Activated CD4-positive, alpha-beta T cell treated with anti-CD3 and anti-CD28 coated beads, Interleukin-2, Interleukin-6, amounts not matched to agents 100 ng/mL and 50 ng/mL, durations not matched to agents 16 hours and 8 hours (primary cell): Measurements from ENCODE around the gene GARRE1.
A peak's percentile ranks its signal among the peaks of the same experiment; 100 is the strongest.
"Not testable (repeated sequence)": the region's sequence is repeated elsewhere in the genome, so short reads cannot be mapped to it uniquely, and the experiment has no call there.

Experiments
- DNase-seq: peaks from one replicate; pipeline ENCODE4 v3.0.0-alpha.2; 2020

GARRE1 gene

DNA sequence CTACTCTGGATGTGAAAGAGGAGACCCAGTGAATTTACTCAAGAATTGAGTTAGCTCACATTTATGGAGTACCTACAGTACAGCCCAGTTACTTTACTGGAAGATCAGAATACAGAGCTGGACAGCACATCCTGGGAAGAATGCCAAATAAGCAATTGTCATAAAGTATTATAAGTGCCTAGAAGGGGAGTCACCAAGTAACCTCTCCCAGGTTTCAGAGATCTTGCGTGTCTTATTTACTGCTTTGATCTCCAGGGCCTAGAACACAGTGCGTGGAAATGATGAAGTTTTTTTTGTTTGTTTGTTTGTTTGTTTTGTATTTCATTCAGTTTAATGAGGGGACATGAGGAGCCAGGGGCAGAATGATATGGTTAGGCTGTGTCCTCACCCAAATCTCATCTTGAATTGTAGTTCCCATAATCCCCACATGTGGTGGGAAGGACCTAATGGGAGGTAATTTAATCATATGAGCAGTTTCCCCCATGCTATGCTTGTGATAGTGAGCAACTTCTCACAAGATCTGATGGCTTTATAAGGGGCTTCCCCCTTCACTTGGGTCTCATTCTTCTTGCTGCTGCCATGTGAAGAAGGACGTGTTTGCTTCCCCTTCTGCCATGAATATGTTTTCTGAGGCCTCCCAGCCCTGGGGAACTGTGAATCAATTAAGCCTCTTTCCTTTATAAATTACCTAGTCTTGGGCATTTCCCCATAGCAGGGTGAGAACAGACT is 5.2 kb downstream of the GARRE1 start:
- no peak for DNase-seq

DNA sequence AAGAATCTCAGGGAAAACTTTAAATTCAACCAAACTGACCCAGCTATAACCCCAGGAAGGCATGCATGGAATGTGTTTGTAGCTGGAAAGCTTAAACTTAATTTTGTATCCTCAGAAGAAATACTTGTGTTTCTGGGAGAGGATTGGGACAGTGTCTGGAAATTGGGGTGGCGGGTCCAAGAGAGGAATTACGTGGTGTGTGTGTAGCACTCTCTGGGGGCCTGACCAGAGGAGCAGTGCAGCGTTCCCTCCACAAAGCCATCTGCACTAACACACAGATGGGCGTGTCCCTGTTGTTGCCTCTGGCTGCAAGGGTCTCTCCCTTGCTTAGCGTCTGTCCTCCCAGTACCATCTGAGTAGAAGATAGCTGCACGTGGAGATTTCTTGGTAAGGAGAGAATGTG is 6.4 kb downstream of the GARRE1 start:
- no peak for DNase-seq

DNA sequence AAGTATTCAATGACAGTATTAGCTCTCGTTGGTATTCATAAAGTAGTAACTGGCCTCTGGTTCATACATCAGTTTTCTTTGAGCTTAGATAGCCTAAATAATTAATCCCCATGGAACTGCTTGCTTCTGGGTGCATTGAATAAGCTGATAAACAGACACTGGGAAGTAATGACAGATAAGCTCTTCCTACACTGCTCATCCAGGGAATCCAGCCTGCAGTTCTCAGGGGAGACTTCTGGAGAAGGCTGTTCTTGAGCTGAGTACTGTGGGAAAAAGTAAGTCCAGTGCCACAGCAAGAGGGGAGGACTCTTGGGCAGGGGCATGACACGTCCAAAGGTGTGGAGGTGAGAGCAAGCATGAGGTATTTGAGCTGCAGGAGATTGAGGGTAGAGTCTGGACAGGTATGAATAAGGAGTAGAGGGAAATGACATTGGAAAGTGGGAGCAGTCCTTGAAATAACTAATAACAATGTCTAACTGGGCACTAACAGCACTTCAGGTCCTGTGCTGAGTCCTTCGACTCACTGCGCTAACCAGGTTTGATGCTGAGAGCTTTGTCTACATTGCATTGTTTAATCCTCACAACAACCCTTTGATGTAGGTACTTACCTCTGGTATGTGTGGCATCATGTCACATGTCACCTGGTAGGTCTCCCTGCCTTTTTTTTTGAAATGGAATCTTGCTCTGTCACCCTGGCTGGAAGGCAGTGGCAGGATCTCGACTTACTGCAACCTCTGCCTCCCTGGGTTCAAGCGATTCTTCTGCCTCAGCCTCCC is 7.2 kb downstream of the GARRE1 start:
- no peak for DNase-seq

DNA sequence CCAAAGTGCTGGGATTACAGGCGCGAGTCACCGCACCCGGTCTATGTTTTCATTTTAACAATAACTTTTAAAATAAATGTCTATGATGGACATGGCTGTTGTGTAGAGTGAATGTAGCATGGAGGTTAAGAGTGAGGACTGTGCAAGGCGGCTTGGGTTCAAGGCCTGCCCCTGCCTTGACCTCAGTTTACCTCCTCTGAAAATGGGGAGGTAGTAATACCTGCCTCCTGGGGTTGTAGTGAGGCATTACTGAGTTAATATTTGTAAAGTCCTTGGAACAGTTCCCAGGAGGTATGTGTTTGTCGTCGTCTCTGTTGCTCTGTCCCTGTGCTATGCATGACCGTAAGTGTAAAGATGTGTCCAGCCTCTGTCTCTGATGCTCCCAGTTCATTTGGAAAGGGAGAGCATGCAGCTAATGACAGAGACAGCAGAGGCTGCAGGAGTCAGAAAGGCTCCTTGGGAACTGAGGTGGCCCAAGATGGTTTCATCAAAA is 9.4 kb downstream of the GARRE1 start:
- DNase-seq, result no peak

DNA sequence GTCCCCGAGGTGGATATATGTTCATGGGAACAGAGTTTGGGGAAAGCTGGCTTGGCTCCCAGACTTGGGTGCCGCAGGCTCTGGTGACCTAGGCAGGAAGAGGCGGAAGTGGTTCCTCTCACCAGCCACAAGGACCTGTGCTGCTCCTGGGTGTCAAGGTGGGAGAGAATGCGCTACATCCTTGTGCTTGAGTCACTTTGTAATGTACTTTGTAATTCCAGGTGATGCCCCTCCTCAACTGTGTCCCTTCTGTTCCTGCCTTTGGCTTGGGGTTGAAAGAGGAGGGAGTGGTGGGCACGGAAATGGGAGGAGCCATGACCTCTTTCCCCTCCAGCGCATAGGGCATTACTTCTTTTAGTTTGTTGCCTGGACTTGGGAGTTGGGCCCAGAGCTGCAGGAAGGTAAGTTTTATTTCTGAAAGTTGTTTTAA is 10.9 kb downstream of the GARRE1 start:
- DNase-seq, result no peak

DNA sequence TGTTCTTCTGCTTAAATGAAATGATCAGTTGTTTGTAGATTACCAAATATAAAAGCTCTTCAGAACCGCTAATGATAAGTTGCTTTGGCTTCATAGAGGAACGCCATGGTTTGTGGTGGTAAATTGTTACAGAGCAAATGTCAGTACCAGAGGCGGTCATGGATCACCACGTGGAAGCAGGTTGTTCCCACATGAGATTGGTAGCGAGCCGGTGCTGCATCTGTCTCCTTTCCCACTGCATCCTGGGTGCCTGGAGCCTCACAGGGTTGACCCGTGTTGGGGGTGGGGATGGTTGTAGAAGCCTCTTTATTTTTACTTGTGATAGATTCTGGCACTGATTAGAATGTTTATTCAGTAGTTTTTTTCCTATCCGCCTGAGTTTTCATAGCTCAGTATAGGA is 14.7 kb downstream of the GARRE1 start:
- no peak for DNase-seq

DNA sequence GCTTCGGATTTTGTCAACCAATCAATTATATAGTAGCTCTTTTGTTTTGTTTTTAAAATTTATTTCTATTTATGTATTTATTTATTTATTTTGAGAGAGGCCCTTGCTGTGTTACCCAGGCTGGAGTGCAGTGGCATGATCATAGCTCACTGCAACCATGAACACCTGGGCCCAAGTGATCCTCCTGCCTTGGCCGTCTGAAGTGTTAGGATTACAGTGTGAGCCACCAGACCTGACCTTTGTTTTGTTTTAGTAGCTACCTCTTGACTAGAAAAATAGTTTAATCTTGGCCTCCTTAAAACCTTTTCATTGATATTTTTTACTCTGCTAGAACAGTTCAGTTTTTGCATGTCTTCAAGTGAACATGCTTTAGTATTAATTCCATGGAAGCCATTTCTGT is 15.1 kb downstream of the GARRE1 start:
- DNase-seq, result no peak

DNA sequence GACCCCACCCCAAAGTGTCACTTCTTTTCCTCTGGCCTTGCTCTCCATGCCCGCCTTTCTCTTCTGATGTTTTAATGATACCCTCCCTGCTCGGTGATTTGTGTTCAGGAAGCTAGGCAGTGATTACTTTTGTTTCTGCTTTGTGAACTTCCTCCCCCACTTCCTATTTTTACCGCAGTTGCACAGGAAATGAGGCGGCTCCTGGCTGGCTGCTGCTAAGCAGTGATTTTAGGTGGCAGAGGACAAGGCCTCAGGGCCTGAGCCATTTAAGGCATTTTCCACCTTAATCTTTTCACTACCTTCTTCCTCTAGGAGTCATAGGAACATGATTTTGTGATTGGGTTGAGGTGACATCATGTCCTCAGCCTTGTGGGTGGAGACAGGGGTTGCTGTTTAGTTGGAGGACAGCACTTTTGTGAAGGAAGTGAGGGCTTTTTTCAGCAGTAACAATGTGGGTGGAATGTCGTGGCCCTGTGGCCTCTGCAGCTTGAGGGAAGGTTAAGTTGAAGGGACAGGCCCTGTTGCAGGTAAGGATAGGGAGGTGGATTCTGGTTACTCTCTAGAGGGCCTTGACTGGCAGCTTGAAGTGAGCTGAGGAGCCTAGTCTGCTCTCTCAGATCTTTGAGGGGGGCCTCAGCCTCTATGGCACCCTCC is 15.7 kb downstream of the GARRE1 start:
- peak; percentile 87 for DNase-seq

DNA sequence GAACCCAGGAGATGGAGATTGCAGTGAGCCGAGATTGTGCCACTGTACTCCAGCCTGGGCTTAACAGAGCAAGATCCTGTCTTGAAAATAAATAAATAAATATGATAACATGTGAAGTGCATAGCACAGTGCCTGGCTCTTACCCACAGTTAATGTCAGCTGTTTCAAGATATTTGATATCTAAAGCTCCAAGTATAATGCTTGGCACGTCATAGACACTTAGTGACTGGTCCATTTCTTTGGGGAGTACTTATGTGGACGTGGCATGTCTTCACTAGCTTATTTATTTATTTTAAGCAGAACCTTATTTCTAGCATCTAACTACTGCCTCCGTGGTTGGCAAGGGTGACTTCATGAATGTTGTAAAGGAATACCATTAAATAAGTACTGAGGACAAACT is 18.8 kb downstream of the GARRE1 start:
- DNase-seq, result no peak

DNA sequence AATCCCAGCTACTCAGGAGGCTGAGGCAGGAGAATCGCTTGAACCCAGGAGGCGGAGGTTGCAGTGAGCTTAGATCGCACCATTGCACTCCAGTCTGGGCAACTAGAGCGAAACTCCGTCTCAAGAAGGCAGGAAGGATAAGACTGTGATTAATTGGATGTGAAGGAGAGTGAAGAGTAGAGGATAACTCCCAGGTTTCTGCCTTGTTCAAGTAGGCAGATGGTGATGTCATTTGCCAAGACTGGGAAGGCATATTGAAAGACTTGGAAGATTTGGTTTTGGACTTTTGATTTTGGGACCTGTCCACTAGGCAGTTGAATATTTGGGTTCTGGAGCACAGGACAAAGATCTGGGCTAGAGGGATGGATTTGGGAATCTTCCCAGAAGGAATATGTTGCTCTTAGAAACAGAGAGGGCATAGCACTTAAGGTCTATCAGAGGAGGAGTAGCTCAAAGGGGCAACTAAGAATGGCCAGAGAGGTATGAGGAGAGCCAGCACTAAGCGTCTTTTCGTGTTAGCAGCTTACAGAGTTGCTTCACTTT is 20.0 kb downstream of the GARRE1 start:
- no peak for DNase-seq

DNA sequence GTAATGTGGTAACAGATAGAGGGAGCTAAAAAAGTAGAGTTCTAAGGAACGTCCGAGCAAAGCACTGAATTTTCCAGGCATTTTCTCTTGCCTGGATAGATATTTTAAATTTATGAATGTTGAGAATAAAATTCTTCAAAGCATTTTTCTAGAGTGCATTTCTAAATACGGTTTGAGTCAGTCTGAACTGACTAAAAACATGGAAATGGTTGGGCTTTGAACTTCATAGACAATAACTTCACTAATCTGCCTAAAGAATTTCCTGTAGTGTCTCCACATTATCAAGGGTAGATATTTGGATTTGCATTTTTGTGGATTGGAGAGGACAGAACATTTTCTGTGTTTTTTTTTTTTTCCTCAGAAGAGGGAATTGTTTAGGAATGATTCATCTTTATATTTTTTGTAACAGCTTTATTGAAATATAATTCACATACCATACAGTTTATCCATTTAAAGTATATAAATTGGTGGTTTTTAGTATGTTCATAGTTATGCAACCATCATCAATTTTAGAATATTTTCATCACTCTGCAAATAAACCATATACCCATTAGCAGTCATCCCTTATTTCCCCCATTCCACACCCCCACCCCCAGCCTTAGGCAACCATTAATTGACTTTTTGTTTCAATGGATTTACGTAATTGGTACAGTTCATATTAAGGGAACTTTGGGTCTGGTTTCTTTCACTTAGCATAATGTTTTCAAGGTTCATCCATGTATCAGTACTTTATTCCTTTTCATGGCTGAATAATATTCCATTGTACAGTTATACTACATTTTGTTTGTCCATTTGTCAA is 20.7 kb downstream of the GARRE1 start:
- no peak for DNase-seq

DNA sequence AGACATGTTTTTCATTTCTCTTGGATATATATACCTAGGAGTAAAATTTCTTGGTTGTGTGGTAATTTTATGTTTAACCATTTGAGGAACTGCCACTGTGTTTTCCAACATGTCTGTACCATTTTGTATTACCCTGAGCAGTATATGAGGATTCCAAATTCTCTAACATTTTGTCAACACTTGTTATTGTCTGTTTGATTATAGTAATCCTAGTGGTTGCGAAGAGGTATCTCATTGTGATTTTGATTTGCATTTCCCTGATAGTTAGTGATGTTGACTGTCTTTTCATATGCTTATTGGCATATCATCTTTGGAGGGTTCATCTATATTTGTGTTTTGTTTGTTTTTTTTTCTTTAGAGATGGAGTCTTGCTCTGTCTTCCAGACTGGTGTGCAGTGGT is 21.4 kb downstream of the GARRE1 start:
- DNase-seq, result no peak

DNA sequence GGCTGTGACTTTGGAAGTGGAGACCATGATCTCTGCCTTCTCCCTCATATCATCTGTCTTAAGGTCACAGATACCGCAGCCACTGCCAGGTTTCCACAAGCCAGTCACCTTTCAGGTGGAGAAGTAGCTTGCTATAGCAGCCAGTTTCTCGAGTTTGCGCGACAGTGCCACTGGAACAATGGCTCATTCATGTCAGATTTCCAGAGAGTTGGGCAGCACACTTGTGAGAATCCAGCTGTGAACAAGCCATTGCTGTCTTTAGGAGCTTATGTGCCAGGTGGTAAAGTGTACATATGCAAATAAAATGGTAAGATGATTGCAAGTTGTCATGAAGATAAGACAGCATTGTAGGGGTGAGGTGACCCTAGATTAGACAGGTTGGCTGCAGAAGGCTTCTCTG is 22.3 kb downstream of the GARRE1 start:
- no peak for DNase-seq

DNA sequence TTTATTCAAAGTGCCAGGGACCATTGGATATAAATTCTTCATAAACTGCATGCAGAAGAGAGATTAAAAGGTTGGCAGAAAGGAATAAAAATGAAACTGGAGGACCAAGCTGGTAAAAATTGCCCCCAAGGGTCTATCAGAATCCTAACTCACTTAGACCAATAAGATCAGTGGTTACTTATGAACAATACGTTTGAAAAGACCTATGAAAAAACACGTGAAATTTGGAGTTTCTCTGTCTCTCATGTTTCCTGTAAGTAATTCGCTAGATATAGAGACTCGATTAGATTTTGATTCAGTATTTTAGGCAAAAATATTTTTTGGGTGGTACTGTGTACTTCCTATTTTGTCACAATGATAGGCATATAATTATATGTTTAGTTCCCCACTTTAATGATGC is 22.9 kb downstream of the GARRE1 start:
- no peak for DNase-seq

DNA sequence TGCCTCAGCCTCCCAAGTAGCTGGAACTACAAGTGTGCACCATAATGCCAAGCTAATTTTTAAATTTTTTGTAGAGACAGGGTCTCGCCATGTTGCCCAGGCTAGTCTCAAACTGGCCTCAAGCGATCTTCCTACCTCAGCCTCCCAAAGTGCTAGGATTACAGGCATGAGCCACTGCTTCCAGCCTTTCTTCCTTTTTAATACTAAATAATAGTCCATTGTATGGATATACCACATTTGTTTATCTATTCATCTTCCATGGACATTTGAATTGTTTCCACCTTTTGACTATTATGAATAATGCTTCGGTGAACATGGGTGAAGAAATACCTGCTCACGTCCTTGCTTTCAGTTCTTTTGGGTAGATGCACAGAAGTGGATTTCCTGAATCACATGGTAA is 24.4 kb downstream of the GARRE1 start:
- DNase-seq, result no peak

DNA sequence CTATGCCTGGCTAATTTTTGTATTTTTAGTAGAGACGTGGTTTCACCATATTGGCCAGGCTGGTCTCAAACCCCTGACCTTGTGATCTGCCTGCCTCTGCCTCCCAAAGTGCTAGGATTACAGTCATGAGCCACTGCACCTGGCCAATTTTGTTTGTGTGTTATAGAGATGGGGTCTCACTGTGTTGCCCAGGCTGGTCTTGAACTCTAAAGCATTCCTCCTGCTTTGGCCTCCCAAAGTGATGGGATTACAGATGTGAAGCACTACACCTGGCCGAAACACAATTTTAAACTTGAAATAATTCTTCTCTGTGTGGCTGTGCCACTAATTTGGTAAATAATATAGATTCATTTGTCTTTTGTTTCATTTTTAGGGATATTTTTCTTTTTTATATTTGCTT is 27.1 kb downstream of the GARRE1 start:
- not testable (repeated sequence) for DNase-seq

DNA sequence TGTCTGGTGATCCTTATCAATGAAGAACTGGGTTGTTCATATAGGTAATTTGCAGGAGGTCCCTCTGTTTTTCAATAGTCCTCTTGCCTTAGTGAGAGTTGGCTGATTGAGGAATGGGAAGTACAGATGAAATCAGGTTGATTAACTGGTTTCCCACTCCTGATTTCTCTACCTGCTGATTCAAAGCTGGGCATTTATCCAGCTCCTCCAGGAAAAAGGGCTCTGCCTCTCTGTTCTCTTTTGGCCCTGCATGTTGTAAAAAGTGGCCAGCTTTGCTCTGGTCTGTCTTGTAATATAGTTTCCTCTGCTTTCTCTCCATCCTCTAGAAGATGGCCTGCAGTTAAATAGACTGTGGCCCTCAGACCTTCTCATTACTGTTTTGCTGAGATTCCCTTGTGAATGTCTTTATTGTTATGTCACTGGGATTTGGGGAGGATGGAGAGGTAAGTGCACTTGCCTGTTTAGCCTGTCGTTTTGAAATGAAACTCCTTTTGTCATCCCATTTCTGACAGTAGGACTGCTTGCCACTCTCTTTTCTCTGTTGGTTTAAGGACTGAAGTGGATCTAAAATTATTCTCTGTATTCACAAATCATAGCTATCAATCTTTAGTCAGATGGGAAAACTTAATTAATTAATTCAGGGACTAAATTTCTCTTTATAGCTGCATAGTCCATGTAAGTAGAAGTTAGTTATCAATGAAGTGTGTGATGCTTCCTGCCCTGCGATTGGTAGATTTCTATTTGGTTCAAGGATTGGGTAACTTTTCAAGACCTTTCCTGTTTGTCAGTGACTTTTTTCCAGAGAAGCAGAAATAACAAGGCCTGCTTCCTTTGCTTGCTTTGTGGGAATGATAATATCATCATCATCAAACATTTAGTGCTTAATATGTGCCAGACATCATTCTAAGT is 28.5 kb downstream of the GARRE1 start:
- DNase-seq, result no peak

DNA sequence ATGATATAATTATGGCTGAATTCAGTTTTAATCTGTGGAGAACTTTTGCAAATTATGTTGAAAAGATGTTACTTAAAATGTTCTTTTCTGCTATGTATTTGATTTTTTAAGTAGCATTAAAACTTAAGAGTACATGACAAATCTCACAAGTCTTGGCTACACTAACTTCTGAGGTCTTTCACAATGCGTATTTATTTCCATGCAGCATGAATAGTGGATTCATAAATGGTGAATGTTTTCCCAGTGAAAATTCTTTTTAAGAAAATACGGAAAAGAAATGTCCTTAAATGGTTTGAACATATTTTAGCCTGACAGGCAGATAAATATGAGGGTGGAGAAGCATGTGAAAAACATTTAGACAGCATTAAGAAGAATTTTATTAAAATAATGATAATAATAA is 30.2 kb downstream of the GARRE1 start:
- no peak for DNase-seq

DNA sequence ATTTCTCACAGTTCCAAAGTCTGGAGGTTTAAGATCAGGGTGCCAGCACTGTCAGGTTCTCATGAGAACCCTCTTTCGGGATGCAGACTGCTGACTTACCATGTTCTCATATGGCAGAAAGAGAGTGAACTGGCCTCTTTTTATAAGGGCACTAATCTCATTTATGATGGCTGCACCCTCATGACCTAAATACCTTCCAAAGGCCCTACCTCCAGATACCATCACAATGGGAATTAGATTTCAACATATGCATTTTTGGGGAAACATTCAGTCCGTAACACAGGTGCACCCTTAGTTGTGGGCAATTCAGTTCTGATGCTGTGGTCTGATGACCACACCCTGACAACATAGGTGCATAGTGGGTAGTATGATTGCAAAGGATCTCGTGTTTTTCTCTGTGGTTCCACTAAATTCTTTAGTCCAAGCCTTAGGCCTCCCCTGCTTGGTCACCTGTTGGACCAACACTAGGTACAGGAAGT is 33.3 kb downstream of the GARRE1 start:
- DNase-seq, result no peak

DNA sequence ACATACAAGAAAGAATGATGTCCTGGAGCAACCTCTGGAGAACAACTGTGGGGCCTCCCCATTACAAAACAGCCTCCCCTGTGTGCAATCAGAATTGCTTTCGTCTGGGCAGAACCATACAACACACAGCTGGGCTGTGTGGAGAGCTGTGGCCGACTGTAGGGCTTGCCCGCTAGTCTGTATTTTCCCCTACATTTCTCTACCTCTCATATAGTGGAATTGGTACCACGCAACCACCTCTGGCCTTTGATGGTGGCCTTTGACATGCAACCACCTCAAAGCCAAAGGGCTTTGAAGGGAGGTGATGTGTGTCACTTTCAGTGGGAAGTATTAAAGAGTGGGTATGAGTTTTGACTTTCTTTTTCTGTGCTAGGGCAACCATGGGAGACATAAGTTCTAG is 34.0 kb downstream of the GARRE1 start:
- DNase-seq, result no peak

DNA sequence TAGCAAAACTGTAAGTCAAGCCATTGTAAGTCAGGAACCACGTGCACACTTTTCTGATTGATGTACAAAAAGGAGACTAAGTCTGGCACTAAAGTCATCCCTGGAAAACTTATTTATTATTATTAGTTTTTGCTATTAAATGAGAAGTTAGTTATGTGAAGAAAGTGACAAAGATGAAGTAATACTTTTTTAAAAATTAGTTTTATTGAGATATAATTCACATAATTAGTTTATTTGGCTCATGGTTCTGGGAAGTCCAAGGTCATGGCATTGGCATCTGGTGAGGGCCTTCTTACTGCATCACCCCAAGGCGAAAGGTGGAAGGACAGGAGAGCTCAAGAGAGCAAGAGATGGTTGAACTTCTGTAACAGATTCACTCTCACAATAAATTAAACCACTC is 36.9 kb downstream of the GARRE1 start:
- no peak for DNase-seq

DNA sequence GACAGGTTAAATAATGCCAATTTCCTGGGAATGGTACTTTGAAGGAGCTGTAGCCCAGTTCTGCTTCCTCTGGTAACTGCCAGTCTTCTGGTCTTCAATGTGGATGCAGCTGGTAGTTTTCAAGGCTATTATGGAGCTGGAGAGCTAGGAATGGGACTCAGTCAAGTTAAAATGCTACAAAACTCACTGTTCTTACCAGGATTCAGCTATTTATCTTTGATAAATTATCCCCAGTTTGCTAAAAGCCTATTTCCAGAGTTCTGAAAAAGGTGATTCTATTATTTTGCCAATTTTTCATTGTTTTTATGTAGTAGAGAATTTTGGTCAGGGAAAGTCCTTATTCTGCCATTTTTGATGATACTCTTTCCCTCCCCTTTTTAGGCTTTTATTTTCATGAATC is 40.7 kb downstream of the GARRE1 start:
- no peak for DNase-seq
